WI38 (cell line): ENCODE data around the gene RSRC2.

Experiments used
- H3K4me3 ChIP-seq: 2 replicates; pipeline ENCODE4 v1.5.1; 2011; ENCODE audit warnings: low read depth, mild to moderate bottlenecking, control low read depth, low read length
- CTCF ChIP-seq: IDR thresholded peaks from 2 replicates; pipeline ENCODE4 v1.5.1; 2012; ENCODE audit warnings: low read depth, mild to moderate bottlenecking, control low read depth, low read length

The RSRC2 gene

GRCh38 chr12:122547330-122547729 lies 20.6 kb upstream of the RSRC2 start:
- no peak for TF ChIP-seq CTCF
- H3K4me3 ChIP-seq = no peak overlapping the region

- TF ChIP-seq CTCF = no peak
- no peak overlapping the region for H3K4me3 ChIP-seq
Measured at GRCh38 chr12:122545855-122546254, 19.1 kb upstream of the RSRC2 start.

GRCh38 chr12:122544537-122544936 lies 17.8 kb upstream of the RSRC2 start:
- TF ChIP-seq CTCF = no peak
- no peak overlapping the region for H3K4me3 ChIP-seq

- H3K4me3 ChIP-seq = no peak overlapping the region
- no peak for TF ChIP-seq CTCF
Measured at GRCh38 chr12:122538496-122538895, 11.8 kb upstream of the RSRC2 start.

- no peak overlapping the region for H3K4me3 ChIP-seq
- TF ChIP-seq CTCF = no peak
Measured at GRCh38 chr12:122537021-122537420, 10.3 kb upstream of the RSRC2 start.

GRCh38 chr12:122533856-122534255 lies 7.1 kb upstream of the RSRC2 start:
- no peak for TF ChIP-seq CTCF
- no peak overlapping the region for H3K4me3 ChIP-seq

GRCh38 chr12:122528992-122529391 lies 2.3 kb upstream of the RSRC2 start:
- H3K4me3 ChIP-seq = no peak overlapping the region
- no peak for TF ChIP-seq CTCF

- TF ChIP-seq CTCF = no peak
- no peak overlapping the region for H3K4me3 ChIP-seq
Measured at GRCh38 chr12:122528582-122528981, 1.8 kb upstream of the RSRC2 start.
